ENCODE results near the gene ANKHD1.
"Not testable (repeated sequence)": the region's sequence is repeated elsewhere in the genome, so short reads cannot be mapped to it uniquely, and the experiment has no call there.

The ANKHD1 gene

GRCh38 chr5:140579188-140579747, 177.6 kb downstream of the ANKHD1 start:
- not testable (repeated sequence) for H3K9me3 Mint-ChIP-seq; H3K36me3 Mint-ChIP-seq (ENCODE audit: insufficient read depth); H3K27ac Mint-ChIP-seq (ENCODE audit: low read depth); H3K4me3 Mint-ChIP-seq; DNase-seq (ENCODE audit: low spot score in 2 of 2); ATAC-seq (replicated peaks; ENCODE audit: extremely low read depth, poor library complexity, severe bottlenecking); H3K4me1 Mint-ChIP-seq
- peaks cover 30% of the 10 kb centered on the region for H3K27me3 Mint-ChIP-seq

- ATAC-seq (replicated peaks; ENCODE audit: extremely low read depth, poor library complexity, severe bottlenecking) (no peak), DNase-seq (ENCODE audit: low spot score in 2 of 2) (no peak)
- Mint-ChIP-seq H3K27me3 (peaks cover 26% of the 10 kb centered on the region), H3K4me1 (no peaks in the 10 kb centered on the region), H3K27ac (ENCODE audit: low read depth) (peak overlapping the region; percentile 41), H3K4me3 (no peak overlapping the region), H3K9me3 (no peaks in the 10 kb centered on the region), H3K36me3 (ENCODE audit: insufficient read depth) (no peaks in the 10 kb centered on the region)
Measured at GRCh38 chr5:140587495-140587894, 185.9 kb downstream of the ANKHD1 start.

GRCh38 chr5:140588311-140589070, 186.9 kb downstream of the ANKHD1 start:
- DNase-seq (ENCODE audit: low spot score in 2 of 2) = no peak
- no peaks in the 10 kb centered on the region for H3K4me1 Mint-ChIP-seq
- H3K27me3 Mint-ChIP-seq = peaks cover 16% of the 10 kb centered on the region
- H3K9me3 Mint-ChIP-seq = no peaks in the 10 kb centered on the region
- peak overlapping the region; percentile 41 for H3K27ac Mint-ChIP-seq (ENCODE audit: low read depth)
- H3K36me3 Mint-ChIP-seq (ENCODE audit: insufficient read depth) = no peaks in the 10 kb centered on the region
- no peak overlapping the region for H3K4me3 Mint-ChIP-seq
- no peak for ATAC-seq (replicated peaks; ENCODE audit: extremely low read depth, poor library complexity, severe bottlenecking)

All from central memory CD8-positive, alpha-beta T cell (primary cell).